ENCODE data around the gene CA5A.

DNA sequence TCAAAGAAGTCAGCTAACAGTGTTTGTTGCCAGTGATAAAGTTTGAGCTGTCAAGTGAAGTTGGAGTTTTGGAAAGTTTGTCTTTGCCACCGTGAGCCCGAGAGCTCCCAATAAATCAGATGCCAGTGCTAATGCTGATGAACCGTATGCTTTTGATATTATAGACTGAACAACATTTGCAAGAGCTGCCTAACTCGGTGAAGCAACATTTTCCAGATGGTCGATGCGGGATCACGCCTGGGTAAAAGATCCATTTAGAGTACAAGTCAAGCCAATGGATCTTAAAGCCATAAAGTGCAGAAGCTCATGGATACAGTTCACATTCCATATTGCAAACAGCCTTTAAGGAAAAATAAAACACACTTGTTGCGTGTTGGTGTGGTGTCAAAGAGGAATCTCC lies 24.5 kb upstream of the CA5A start:
- TF ChIP-seq CTCF (IDR thresholded peaks at IDR 0.05; ENCODE audit: insufficient read depth, low read length) = no peak
- TF ChIP-seq SPI1 (IDR thresholded peaks at IDR 0.05; ENCODE audit: borderline replicate concordance, low read depth) = no peak
- TF ChIP-seq POLR2AphosphoS5 (IDR thresholded peaks at IDR 0.05; ENCODE audit: low read depth) = no peak
- TF ChIP-seq, protein P1, sequence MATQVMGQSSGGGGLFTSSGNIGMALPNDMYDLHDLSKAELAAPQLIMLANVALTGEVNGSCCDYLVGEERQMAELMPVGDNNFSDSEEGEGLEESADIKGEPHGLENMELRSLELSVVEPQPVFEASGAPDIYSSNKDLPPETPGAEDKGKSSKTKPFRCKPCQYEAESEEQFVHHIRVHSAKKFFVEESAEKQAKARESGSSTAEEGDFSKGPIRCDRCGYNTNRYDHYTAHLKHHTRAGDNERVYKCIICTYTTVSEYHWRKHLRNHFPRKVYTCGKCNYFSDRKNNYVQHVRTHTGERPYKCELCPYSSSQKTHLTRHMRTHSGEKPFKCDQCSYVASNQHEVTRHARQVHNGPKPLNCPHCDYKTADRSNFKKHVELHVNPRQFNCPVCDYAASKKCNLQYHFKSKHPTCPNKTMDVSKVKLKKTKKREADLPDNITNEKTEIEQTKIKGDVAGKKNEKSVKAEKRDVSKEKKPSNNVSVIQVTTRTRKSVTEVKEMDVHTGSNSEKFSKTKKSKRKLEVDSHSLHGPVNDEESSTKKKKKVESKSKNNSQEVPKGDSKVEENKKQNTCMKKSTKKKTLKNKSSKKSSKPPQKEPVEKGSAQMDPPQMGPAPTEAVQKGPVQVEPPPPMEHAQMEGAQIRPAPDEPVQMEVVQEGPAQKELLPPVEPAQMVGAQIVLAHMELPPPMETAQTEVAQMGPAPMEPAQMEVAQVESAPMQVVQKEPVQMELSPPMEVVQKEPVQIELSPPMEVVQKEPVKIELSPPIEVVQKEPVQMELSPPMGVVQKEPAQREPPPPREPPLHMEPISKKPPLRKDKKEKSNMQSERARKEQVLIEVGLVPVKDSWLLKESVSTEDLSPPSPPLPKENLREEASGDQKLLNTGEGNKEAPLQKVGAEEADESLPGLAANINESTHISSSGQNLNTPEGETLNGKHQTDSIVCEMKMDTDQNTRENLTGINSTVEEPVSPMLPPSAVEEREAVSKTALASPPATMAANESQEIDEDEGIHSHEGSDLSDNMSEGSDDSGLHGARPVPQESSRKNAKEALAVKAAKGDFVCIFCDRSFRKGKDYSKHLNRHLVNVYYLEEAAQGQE (IDR thresholded peaks at IDR 0.05; ENCODE audit: insufficient replicate concordance, low read depth) = no peak

Measured in HL-60 (cell line).